Esophagus (tissue), 2 donors: ENCODE measurements around the gene RIPOR1. TPM values are rescaled to one million over a fixed set of nuclear protein-coding genes. Genes with fewer than 3 reads are reported as not detected.
A peak's percentile ranks its signal among the peaks of the same experiment; 100 is the strongest.

Experiments
- H3K27ac ChIP-seq, 2 donors: one replicate each; pipeline ENCODE4 v1.5.1; 2013; ENCODE audit warnings: low read depth in 2 of 2, mild to moderate bottlenecking in 2 of 2, inconsistent platforms in 1 of 2, low read length in 1 of 2, moderate library complexity in 1 of 2
- H3K27me3 ChIP-seq, 2 donors: one replicate each; pipeline ENCODE4 v1.6.1; 2013; ENCODE audit warnings: low read length in 2 of 2, control low read depth in 1 of 2, mild to moderate bottlenecking in 1 of 2; ENCODE audit not compliant: insufficient read depth in 2 of 2, control insufficient read depth in 1 of 2
- H3K36me3 ChIP-seq, 2 donors: one replicate each; pipeline ENCODE4 v1.6.1; 2013; ENCODE audit warnings: low read length in 1 of 2; ENCODE audit not compliant: control insufficient read depth in 2 of 2, insufficient read depth in 2 of 2
- H3K4me1 ChIP-seq, 2 donors: one replicate each; pipeline ENCODE4 v1.6.1; 2013; ENCODE audit warnings: low read length in 1 of 2; ENCODE audit not compliant: control insufficient read depth in 2 of 2, insufficient read depth in 2 of 2
- H3K4me3 ChIP-seq, 2 donors: one replicate each; pipeline ENCODE4 v1.5.1; 2013; ENCODE audit warnings: low read length in 2 of 2, mild to moderate bottlenecking in 2 of 2, low read depth in 1 of 2, moderate library complexity in 1 of 2
- H3K9me3 ChIP-seq, 2 donors: one replicate each; pipeline ENCODE4 v1.6.1; 2013; ENCODE audit warnings: mild to moderate bottlenecking in 2 of 2, low read depth in 1 of 2, low read length in 1 of 2, moderate library complexity in 1 of 2; ENCODE audit not compliant: control insufficient read depth in 2 of 2, insufficient read depth in 1 of 2
- WGBS, 2 donors: extraction: QIAGEN DNeasy Blood & Tissue Kit; methylation state at CpG; one replicate each; pipeline ENCODE4 v1.1.7; 2013; 5-methylcytosine and 5-hydroxymethylcytosine counted together
- polyA plus RNA-seq, 2 donors: library from polyadenylated mRNA; stranded (reverse); fragments of 200-250 nt; gene quantifications; one replicate each; pipeline ENCODE4 v1.2.3, GENCODE V29; 2013
- donor health status: healthy with polysubstance abuse.
- donor health status: Bipolar disorder and iron deficiency.

The RIPOR1 gene
- polyA plus RNA-seq, 2 donors: 12.7 to 14.9 TPM

DNA sequence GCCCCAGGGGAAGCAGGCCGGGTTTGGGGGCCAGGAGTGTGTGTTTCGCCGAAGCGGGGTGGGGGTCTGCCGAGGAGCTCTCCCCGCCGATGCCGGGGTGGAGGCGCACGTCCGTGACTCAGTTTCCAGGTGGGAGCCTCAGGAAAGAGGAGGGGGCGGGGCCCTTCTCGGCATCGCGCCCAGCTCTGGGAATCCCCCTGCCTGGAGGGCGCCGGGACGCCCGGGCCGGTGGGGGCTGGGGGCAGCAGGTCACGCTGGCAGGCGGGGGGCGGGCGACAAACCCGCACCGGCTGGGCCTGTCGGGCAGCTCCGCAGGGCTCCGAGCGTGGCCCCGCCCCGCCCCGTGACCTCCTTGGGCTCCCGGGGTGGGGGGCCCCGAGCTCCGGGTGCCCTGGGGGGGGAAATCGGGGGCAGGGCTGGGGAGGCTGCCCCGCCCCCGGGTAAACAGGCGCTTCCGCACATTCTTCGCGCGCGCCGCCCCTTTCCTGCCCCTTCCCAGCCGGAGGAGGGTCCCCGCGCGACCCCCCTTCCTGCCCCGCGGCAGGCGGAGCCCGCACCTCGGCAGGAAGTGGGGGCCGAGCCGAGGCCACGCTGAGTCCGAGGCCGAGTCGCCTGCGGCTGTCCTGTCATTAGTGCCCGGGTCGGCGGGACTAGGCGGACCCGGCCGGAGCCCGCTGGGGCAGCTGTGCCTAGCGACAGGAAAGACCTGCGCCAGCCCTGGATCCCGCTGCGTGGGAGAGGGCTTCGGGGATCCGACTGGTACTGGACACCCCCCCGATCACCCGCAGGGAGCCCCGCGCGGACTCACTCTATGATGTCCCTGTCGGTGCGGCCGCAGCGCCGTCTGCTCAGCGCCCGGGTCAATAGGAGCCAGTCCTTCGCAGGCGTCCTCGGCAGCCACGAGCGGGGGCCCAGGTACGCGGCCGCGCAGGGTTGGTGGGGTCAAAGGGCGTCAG lies 9.3 kb downstream of the RIPOR1 start:
- Histone ChIP-seq H3K4me1 (peaks cover 7% of the 10 kb centered on the region in 2 donors), H3K27me3 (no peaks in the 10 kb centered on the region), H3K4me3 (peak overlapping the region; percentile 70), H3K36me3 (peaks cover 6 to 22% of the 10 kb centered on the region in 2 donors), H3K9me3 (peaks cover 0 to 2% of the 10 kb centered on the region in 2 donors), H3K27ac (peak overlapping the region; percentile 63 to 81)
- 1% methylated on average over 63 to 97 of the region's 97 CpGs for WGBS, 2 donors

DNA sequence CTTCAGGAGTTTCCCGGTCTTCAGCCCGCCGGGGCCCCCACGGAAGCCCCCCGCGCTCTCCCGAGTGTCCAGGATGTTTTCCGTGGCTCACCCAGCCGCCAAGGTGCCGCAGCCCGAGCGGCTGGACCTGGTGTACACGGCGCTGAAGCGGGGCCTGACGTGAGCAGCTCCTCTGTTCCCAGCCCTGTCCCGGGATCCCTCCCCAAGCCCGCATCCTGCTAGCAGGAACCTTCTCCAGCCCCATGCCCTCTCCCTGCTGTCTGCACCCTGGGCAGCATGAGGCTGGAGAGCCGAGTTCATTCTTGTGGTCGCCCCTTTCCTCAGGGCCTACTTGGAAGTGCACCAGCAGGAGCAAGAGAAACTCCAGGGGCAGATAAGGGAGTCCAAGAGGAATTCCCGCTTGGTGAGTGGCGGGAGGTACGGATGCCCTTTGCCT lies 10.1 kb downstream of the RIPOR1 start:
- WGBS, 2 donors: 37 to 38% methylated on average over 23 of the region's 23 CpGs
- Histone ChIP-seq H3K27me3 (no peaks in the 10 kb centered on the region), H3K36me3 (peaks cover 6 to 30% of the 10 kb centered on the region in 2 donors), H3K4me1 (peaks cover 7 to 8% of the 10 kb centered on the region in 2 donors), H3K27ac (peak overlapping the region; percentile 63 to 81), H3K9me3 (peaks cover 0 to 2% of the 10 kb centered on the region in 2 donors), H3K4me3 (peak overlapping the region; percentile 70)

DNA sequence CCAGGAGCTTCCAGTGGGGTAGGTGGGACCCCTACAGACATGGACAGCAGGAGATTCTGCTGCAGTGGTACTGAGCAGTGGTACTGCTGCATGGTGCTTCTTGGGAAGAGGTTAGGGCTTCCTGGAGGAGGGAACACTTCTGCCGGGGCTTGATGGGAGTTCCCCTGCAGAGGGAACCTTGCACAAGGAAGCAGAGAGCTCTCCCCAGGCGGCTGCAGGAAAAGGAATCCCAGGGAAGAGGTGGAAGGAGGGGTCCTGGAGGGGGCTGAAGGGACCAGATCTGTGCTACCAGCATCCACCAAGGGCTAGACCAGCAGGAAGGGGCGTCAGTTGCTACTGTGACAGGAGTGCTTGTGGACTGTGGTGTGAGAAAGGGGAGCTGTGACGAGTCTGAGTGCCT lies 10.6 kb downstream of the RIPOR1 start:
- 56 to 61% methylated on average over 4 of the region's 4 CpGs for WGBS, 2 donors
- Histone ChIP-seq H3K27ac (no peak overlapping the region), H3K9me3 (peaks cover 0 to 2% of the 10 kb centered on the region in 2 donors), H3K4me3 (no peak overlapping the region), H3K27me3 (no peaks in the 10 kb centered on the region), H3K36me3 (peaks cover 6 to 31% of the 10 kb centered on the region in 2 donors), H3K4me1 (peaks cover 7 to 10% of the 10 kb centered on the region in 2 donors)

DNA sequence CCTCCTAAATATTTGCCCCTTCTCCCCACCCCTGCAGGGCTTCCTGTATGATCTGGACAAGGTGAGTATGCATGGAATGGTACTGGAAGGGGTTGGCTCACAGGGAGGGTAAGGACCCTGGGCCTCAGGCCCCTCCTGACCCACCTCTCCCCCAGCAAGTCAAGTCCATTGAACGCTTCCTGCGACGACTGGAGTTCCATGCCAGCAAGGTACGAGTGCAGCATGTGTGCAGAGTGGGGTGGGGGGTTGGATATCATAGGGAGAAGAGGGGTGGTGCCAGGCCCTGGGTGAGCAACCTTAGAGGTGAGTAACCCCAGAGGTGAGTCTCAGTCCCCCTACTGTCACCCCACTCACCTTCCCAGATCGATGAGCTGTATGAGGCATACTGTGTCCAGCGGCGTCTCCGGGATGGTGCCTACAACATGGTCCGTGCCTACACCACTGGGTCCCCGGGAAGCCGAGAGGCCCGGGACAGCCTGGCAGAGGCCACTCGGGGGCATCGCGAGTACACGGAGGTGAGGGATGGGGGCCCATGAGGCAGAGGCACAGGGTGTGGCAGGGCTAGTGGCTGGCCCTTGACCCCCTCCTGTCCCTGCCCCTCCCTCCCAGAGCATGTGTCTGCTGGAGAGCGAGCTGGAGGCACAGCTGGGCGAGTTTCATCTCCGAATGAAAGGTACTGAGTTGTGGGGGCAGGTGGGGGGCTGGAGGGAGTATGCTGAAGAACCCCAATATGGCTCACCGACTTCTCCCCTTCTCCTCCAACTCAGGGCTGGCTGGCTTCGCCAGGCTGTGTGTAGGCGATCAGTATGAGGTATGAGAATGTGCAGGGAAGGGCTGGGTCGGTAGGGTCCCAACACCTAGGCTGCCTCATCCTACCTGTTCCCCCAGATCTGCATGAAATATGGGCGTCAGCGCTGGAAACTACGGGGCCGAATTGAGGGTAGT lies 11.3 kb downstream of the RIPOR1 start:
- Histone ChIP-seq H3K36me3 (peaks cover 11 to 37% of the 10 kb centered on the region in 2 donors), H3K9me3 (peaks cover 0 to 2% of the 10 kb centered on the region in 2 donors), H3K27ac (no peak overlapping the region), H3K4me3 (no peak overlapping the region), H3K27me3 (no peaks in the 10 kb centered on the region), H3K4me1 (peaks cover 7 to 16% of the 10 kb centered on the region in 2 donors)
- WGBS, 2 donors: 84 to 85% methylated on average over 25 to 27 of the region's 27 CpGs

DNA sequence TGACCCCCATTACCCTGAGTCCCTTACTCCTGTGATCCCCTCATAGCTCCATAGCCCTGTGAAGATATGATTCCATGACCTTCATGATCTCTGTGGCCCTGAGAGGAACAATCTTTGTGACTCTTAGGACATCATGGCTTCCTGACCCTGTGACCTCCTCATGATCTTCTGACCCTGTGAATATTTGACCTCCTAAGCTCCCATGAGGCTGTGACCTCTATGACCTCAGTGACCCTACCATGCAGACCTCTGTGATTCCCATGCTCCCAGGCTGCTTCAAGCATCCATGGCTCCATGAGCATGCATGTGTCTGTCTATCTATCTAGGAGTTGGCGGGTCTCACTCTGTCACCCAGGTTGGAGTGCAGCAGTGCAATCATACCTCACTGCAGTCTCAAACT lies 12.1 kb downstream of the RIPOR1 start:
- H3K4me3 ChIP-seq: no peak overlapping the region
- no peaks in the 10 kb centered on the region for H3K27me3 ChIP-seq
- peaks cover 11 to 40% of the 10 kb centered on the region in 2 donors for H3K36me3 ChIP-seq
- no peak overlapping the region for H3K27ac ChIP-seq
- H3K4me1 ChIP-seq: peaks cover 7 to 23% of the 10 kb centered on the region in 2 donors
- 100% methylated on average over 1 of the region's 1 CpG for WGBS, 2 donors
- H3K9me3 ChIP-seq: peaks cover 0 to 2% of the 10 kb centered on the region in 2 donors

DNA sequence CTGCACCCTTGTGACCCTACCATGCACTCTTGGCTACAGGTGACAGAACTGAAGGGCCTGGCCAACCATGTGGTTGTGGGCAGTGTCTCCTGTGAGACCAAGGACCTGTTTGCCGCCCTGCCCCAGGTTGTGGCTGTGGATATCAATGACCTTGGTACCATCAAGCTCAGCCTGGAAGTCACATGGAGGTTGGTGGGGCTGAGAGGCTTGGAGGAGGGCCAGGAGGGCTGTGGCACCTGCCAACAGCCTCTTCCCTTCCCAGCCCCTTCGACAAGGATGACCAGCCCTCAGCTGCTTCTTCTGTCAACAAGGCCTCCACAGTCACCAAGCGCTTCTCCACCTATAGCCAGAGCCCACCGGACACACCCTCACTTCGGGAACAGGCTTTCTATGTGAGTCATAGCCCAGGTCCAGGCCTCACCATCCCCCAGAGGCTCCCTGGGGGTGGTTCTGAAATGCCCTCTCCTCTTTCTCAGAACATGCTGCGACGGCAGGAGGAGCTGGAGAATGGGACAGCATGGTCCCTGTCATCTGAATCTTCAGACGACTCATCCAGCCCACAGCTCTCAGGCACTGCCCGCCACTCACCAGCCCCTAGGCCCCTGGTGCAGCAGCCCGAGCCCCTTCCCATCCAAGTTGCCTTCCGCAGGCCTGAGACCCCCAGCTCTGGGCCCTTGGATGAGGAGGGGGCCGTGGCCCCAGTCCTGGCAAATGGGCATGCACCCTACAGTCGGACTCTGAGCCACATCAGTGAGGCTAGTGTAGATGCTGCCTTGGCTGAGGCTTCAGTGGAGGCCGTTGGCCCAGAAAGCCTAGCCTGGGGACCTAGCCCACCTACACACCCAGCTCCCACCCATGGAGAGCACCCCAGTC lies 13.0 kb downstream of the RIPOR1 start:
- H3K4me1 ChIP-seq: peaks cover 7 to 23% of the 10 kb centered on the region in 2 donors
- WGBS, 2 donors: 76 to 81% methylated on average over 14 of the region's 14 CpGs
- H3K27ac ChIP-seq: no peak overlapping the region
- H3K9me3 ChIP-seq: peaks cover 0 to 2% of the 10 kb centered on the region in 2 donors
- H3K4me3 ChIP-seq: no peak overlapping the region
- no peaks in the 10 kb centered on the region for H3K27me3 ChIP-seq
- peaks cover 11 to 45% of the 10 kb centered on the region in 2 donors for H3K36me3 ChIP-seq

DNA sequence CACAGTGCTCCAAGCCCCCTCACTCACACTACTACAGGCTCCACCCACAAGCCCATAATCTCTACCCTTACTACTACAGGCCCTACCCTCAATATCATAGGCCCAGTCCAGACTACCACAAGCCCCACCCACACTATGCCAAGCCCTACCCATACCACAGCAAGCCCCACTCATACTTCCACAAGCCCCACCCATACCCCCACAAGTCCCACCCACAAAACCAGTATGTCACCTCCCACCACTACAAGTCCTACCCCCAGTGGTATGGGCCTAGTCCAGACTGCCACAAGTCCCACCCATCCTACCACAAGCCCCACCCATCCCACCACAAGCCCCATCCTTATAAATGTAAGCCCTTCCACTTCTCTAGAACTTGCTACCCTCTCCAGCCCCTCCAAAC lies 13.8 kb downstream of the RIPOR1 start:
- H3K4me3 ChIP-seq: no peak overlapping the region
- H3K4me1 ChIP-seq: peaks cover 4 to 27% of the 10 kb centered on the region in 2 donors
- H3K27ac ChIP-seq: no peak overlapping the region
- H3K36me3 ChIP-seq: peaks cover 11 to 45% of the 10 kb centered on the region in 2 donors
- H3K9me3 ChIP-seq: peaks cover 0 to 2% of the 10 kb centered on the region in 2 donors
- no peaks in the 10 kb centered on the region for H3K27me3 ChIP-seq

DNA sequence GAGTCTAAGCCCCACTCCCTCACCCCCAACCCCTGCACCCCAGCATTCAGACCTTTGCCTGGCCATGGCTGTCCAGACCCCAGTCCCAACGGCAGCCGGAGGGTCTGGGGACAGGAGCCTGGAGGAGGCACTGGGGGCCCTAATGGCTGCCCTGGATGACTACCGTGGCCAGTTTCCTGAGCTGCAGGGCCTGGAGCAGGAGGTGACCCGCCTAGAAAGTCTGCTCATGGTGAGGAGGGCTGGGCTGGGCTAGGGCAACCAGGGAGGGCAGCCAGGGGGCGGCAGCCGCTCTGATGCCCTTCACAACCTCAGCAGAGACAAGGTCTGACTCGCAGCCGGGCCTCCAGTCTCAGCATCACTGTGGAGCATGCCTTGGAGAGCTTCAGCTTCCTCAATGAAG lies 14.4 kb downstream of the RIPOR1 start:
- H3K4me1 ChIP-seq: peaks cover 3 to 33% of the 10 kb centered on the region in 2 donors
- no peaks in the 10 kb centered on the region for H3K27me3 ChIP-seq
- H3K4me3 ChIP-seq: no peak overlapping the region
- H3K27ac ChIP-seq: no peak overlapping the region
- H3K9me3 ChIP-seq: peaks cover 0 to 2% of the 10 kb centered on the region in 2 donors
- 90 to 94% methylated on average over 8 of the region's 8 CpGs for WGBS, 2 donors
- peaks cover 11 to 45% of the 10 kb centered on the region in 2 donors for H3K36me3 ChIP-seq
